ENCODE measurements around the gene TWIST2. TPM values are rescaled to one million over a fixed set of nuclear protein-coding genes. Genes with fewer than 3 reads are reported as not detected.

The TWIST2 gene
- total RNA-seq, 1 experiment from 2014 or later, result 0.22 TPM

DNA sequence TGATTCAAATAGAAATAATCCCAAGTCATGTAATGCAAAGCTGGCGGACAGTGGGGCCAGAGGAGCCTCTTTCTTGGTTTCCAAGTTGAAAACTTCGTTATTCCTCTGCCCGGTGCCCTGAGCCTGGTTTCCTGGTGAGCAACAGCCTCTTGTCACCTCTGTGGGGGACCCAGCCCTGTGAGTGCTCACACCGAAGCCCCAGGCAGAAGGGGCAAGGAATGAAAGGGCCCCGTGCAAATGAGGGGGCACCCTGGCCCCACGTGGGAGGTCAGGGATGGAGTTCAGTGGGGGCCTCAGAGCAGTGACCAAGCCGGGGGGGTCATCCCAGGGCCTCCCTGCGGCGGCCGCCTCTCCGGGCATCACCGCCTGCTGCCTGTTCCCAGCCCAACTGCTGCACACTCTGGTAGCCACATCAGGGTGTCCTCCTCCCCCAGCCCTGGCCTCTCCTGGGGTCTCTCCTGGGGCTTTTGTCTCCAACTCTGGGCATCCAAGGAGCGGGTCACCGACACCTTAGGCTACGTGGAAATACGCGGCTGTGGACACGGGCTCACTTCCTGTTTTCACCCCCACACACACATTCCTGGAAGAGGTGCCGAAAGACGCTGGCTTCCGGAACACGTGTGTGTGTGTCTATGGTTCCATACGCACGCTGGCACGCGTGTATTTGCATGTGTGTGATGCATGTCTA lies 64.5 kb downstream of the TWIST2 start:
- Histone ChIP-seq H3K27me3 (ENCODE audit: insufficient read depth, low read length) (no peaks in the 10 kb centered on the region), H2BK5ac (ENCODE audit: insufficient read length, low read length) (no peak overlapping the region)

More for the DNA sequence above, 64.5 kb downstream of the TWIST2 start:
- no peak overlapping the region for H4K5ac ChIP-seq (ENCODE audit: insufficient read length, low read depth, low read length)
- no peak overlapping the region for H2BK12ac ChIP-seq (ENCODE audit: insufficient read length, low read depth, low read length)
- no peak for DNase-seq
- H3K9ac ChIP-seq (ENCODE audit: extremely low read depth, insufficient read length, low read length), result no peak overlapping the region
- no peak overlapping the region for H4K91ac ChIP-seq (ENCODE audit: insufficient read length, low read depth, low read length)
- Mint-ChIP-seq H3K27ac (peak overlapping the region in 1 of 3 experiments; percentile 29; a peak in 1 of 7 replicates), H3K27me3 (ENCODE audit: low read depth) (peaks cover 12% of the 10 kb centered on the region), H3K4me1 (peaks cover 0 to 8% of the 10 kb centered on the region in 2 experiments; a peak in 2 of 4 replicates), H3K9me3 (peaks cover 0 to 5% of the 10 kb centered on the region in 2 experiments; a peak in 3 of 5 replicates), H3K36me3 (ENCODE audit: insufficient read depth in 1 of 3, low read depth in 3 of 3) (peaks cover 0 to 3% (median 0%) of the 10 kb centered on the region in 3 experiments; a peak in 1 of 7 replicates), H3K4me3 (no peak overlapping the region)
- no peak overlapping the region for H2BK20ac ChIP-seq (ENCODE audit: low read depth, low read length, poor library complexity, severe bottlenecking)
- no peaks in the 10 kb centered on the region for H3K79me2 ChIP-seq (ENCODE audit: insufficient read depth, low read length)
- H3K4me2 ChIP-seq (ENCODE audit: insufficient read depth, insufficient read length, low read length), result no peak overlapping the region
- H3K4ac ChIP-seq (ENCODE audit: low read depth, low read length), result no peak overlapping the region
- H3K18ac ChIP-seq (ENCODE audit: insufficient read length, low read depth, low read length), result no peak overlapping the region
- no peaks in the 10 kb centered on the region for H3K79me1 ChIP-seq (ENCODE audit: insufficient read depth, low read depth, low read length, poor library complexity, severe bottlenecking)
- H3K27ac ChIP-seq (ENCODE audit: insufficient read length, low read depth, low read length), result no peak overlapping the region
- TF ChIP-seq CTCF (conservative IDR thresholded peaks at IDR 0.05), result no peak
- no peak overlapping the region for H2BK120ac ChIP-seq (ENCODE audit: low read depth, low read length, poor library complexity, severe bottlenecking)
- WGBS (ENCODE audit: extremely low coverage, insufficient read length, low lambda C conversion rate), result no CpG with 5 or more reads among the region's 26 CpGs
- no peaks in the 10 kb centered on the region for H3K9me3 ChIP-seq (ENCODE audit: control insufficient read depth, low read depth, low read length)
- H4K8ac ChIP-seq (replicated peaks; ENCODE audit: insufficient read length, low read depth, low read length), result no peak overlapping the region
- H2AFZ ChIP-seq (ENCODE audit: low read length), result no peak overlapping the region
- H3K4me1 ChIP-seq (ENCODE audit: insufficient read depth, low read length), result no peaks in the 10 kb centered on the region
- no peak overlapping the region for H3T11ph ChIP-seq (ENCODE audit: low read length)
- H3K14ac ChIP-seq (ENCODE audit: insufficient read depth, low read length), result no peak overlapping the region; the same call in 1 of the 2 replicates
- no peak overlapping the region for H2AK5ac ChIP-seq (ENCODE audit: insufficient read length, low read length)
- no peaks in the 10 kb centered on the region for H3K23me2 ChIP-seq (ENCODE audit: insufficient read length, low read depth, low read length, poor library complexity, severe bottlenecking)
- peaks cover 3% of the 10 kb centered on the region for H4K20me1 ChIP-seq (ENCODE audit: control insufficient read depth, insufficient read depth, insufficient read length)
- H3K56ac ChIP-seq (ENCODE audit: insufficient read length, low read depth, low read length), result no peak overlapping the region
- no peak overlapping the region for H3K23ac ChIP-seq (ENCODE audit: insufficient read length, low read depth, low read length)
- no peak overlapping the region for H2BK15ac ChIP-seq (ENCODE audit: low read depth, low read length)

All from H9 (cell line).